Lower leg skin (tissue), 4 donors: ENCODE measurements around the gene WNT7A. TPM values are rescaled to one million over a fixed set of nuclear protein-coding genes. Genes with fewer than 3 reads are reported as not detected.

Experiments
- DNase-seq, 2 donors: peaks; one replicate each; pipeline ENCODE4 v3.0.0-alpha.2; 2019; ENCODE audit warnings: low spot score in 2 of 2
- H3K4me3 ChIP-seq: fragments of 200-600 bp; sonication (generic); 2 replicates; pipeline ENCODE4 v1.5.1; 2017; ENCODE audit warnings: mild to moderate bottlenecking, low read depth; ENCODE audit not compliant: poor library complexity, severe bottlenecking
- POLR2A ChIP-seq, 2 donors: fragments of 450-650 bp; IDR thresholded peaks; one replicate each; pipeline ENCODE4 v1.6.1; 2016 to 2017; ENCODE audit warnings: antibody characterized with exemption in 2 of 2, mild to moderate bottlenecking in 1 of 2, moderate library complexity in 1 of 2
- WGBS, 2 donors: methylation state at CpG; one replicate each; pipeline ENCODE4 v1.1.5; 2018; 5-methylcytosine and 5-hydroxymethylcytosine counted together
- intact Hi-C: fragments of 100-400 bp; cut with DNase I; formaldehyde crosslinking; loops from one replicate; pipeline ENCODE4 v1.15.0; 2023; ENCODE audit warnings: low total_unique reads
- total RNA-seq, 4 donors: library from RNA; depleted of rRNA; stranded (reverse); fragments of >200 nt; gene quantifications; one replicate each; pipeline ENCODE4 v1.1.0, GENCODE V29; 2016
- TF ChIP-seq, protein P1 (sequence below), 3 donors: fragments of 450-650 bp; IDR thresholded peaks; one replicate each; pipeline ENCODE4 v1.5.1; 2016; ENCODE audit warnings: antibody characterized with exemption in 3 of 3, mild to moderate bottlenecking in 3 of 3, moderate library complexity in 2 of 3

The WNT7A gene
- total RNA-seq, 4 donors from 2014 or later: 0.49 to 2.4 (median 0.68) TPM

DNA sequence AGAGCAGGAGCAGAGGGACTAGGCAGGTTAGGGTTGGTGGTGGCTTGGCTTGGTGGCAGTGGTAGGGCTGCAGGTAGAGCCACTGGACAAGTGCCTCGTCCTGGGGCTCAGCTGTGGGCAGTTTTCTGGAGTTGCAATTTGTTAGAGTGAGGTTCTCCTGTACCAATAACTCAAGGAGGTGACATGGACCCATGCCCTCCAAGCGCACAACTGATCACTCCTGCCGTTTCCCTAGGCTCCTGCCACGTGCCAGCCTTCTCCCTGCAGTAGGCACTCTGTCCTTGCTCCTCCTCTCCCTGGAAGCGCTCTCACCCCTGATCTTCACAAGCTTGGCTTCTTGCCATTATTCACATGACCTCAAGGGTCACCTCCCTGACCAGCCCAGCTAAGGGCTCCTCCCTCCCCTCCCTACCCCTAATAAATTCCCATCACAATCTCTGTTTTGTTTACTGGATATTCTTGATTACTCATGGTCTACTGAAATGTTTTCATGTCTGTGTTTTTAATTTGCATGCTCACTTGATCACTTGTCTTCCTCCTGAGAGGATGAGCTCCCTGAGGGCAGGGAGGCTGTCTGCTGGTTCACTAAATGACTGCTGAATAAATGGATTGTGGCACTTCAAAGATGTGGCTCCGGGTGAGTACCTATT, 3.3 kb downstream of the WNT7A start:
- H3K4me3 ChIP-seq: no peak overlapping the region
- 65 to 76% methylated on average over 5 to 6 of the region's 6 CpGs for WGBS, 2 donors
- intact Hi-C loops: loop anchor here (10.0 kb wide), 1 partner anchor 382 kb away; no protein-coding TSS in a partner anchor
- no peak for DNase-seq
- no peak for TF ChIP-seq POLR2A (IDR thresholded peaks at IDR 0.05)
- TF ChIP-seq, protein P1, sequence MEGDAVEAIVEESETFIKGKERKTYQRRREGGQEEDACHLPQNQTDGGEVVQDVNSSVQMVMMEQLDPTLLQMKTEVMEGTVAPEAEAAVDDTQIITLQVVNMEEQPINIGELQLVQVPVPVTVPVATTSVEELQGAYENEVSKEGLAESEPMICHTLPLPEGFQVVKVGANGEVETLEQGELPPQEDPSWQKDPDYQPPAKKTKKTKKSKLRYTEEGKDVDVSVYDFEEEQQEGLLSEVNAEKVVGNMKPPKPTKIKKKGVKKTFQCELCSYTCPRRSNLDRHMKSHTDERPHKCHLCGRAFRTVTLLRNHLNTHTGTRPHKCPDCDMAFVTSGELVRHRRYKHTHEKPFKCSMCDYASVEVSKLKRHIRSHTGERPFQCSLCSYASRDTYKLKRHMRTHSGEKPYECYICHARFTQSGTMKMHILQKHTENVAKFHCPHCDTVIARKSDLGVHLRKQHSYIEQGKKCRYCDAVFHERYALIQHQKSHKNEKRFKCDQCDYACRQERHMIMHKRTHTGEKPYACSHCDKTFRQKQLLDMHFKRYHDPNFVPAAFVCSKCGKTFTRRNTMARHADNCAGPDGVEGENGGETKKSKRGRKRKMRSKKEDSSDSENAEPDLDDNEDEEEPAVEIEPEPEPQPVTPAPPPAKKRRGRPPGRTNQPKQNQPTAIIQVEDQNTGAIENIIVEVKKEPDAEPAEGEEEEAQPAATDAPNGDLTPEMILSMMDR (IDR thresholded peaks at IDR 0.05): no peak

- TF ChIP-seq, protein P1 (IDR thresholded peaks at IDR 0.05): no peak
- TF ChIP-seq POLR2A (IDR thresholded peaks at IDR 0.05): no peak
- WGBS, 2 donors: 73 to 75% methylated on average over 16 of the region's 16 CpGs
- intact Hi-C loops: loop anchor here (10.0 kb wide), 1 partner anchor 380 kb away; no protein-coding TSS in a partner anchor
- DNase-seq: no peak
- no peak overlapping the region for H3K4me3 ChIP-seq
Measured at GRCh38 chr3:13874891-13875290, 5.0 kb downstream of the WNT7A start.

GRCh38 chr3:13873818-13874217, 6.1 kb downstream of the WNT7A start:
- WGBS, 2 donors: 30 to 65% methylated on average over 3 of the region's 3 CpGs
- no peak overlapping the region for H3K4me3 ChIP-seq
- TF ChIP-seq POLR2A (IDR thresholded peaks at IDR 0.05): no peak
- TF ChIP-seq, protein P1 (IDR thresholded peaks at IDR 0.05): no peak
- intact Hi-C loops: loop anchor here (10.0 kb wide), 1 partner anchor 379 kb away; no protein-coding TSS in a partner anchor
- DNase-seq: no peak

DNA sequence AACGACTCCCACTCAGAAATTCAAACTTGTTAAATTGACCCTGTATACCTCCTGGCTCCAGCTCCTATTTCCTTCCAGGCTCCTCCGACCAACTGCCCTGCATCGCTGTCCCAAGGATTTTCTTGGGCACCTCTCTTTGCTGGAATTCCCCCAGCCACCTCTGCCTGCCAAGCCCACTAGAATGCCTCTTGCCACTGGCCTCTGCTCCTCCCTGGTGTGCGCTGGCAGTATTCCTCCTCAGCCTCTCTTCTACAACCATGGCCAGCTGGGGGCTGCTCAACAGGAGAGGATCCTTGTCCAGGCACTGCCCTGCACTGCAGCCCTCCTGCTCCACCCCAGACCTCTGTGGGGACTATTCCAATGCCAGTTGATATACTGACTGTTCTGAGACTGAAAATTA, 7.4 kb downstream of the WNT7A start:
- no peak overlapping the region for H3K4me3 ChIP-seq
- DNase-seq: no peak
- TF ChIP-seq POLR2A (IDR thresholded peaks at IDR 0.05): no peak
- TF ChIP-seq, protein P1 (IDR thresholded peaks at IDR 0.05): no peak
- WGBS, 2 donors: 83 to 84% methylated on average over 4 of the region's 4 CpGs
- intact Hi-C loops: loop anchor here (10.0 kb wide), 1 partner anchor 378 kb away; no protein-coding TSS in a partner anchor

GRCh38 chr3:13871791-13872190, 8.1 kb downstream of the WNT7A start:
- no peak for DNase-seq
- WGBS, 2 donors: 60 to 80% methylated on average over 4 of the region's 4 CpGs
- TF ChIP-seq, protein P1 (IDR thresholded peaks at IDR 0.05): no peak
- TF ChIP-seq POLR2A (IDR thresholded peaks at IDR 0.05): no peak
- H3K4me3 ChIP-seq: no peak overlapping the region
- intact Hi-C loops: loop anchor here (10.0 kb wide), 1 partner anchor 377 kb away; no protein-coding TSS in a partner anchor
